Ishikawa (cell line): Measurements from ENCODE around the gene STYK1.

ENCODE experiments used
- CEBPB ChIP-seq: IDR thresholded peaks from 2 replicates; pipeline ENCODE4 v1.6.1; 2012
- CREB1 ChIP-seq: IDR thresholded peaks from 2 replicates; pipeline ENCODE4 v1.6.1; 2012; ENCODE audit warnings: low read depth
- EGR1 ChIP-seq: IDR thresholded peaks from 2 replicates; pipeline ENCODE4 v1.6.1; 2012
- EP300 ChIP-seq: IDR thresholded peaks from 2 replicates; pipeline ENCODE4 v1.6.1; 2012; ENCODE audit warnings: borderline replicate concordance
- FOXM1 ChIP-seq: IDR thresholded peaks from 2 replicates; pipeline ENCODE4 v1.6.1; 2012; ENCODE audit warnings: low read depth, borderline replicate concordance
- NFIC ChIP-seq: IDR thresholded peaks from 2 replicates; pipeline ENCODE4 v1.6.1; 2012
- RAD21 ChIP-seq: IDR thresholded peaks from 2 replicates; pipeline ENCODE4 v1.6.1; 2012; ENCODE audit warnings: low read depth
- REST ChIP-seq: IDR thresholded peaks from 2 replicates; pipeline ENCODE4 v1.6.1; 2012; ENCODE audit warnings: low read depth, mild to moderate bottlenecking
- TAF1 ChIP-seq: IDR thresholded peaks from 2 replicates; pipeline ENCODE4 v1.6.1; 2012; ENCODE audit warnings: low read depth, mild to moderate bottlenecking
- TCF12 ChIP-seq: IDR thresholded peaks from 2 replicates; pipeline ENCODE4 v1.6.1; 2012; ENCODE audit warnings: low read depth
- TEAD4 ChIP-seq: IDR thresholded peaks from 2 replicates; pipeline ENCODE4 v1.6.1; 2012
- USF1 ChIP-seq: IDR thresholded peaks from 2 replicates; pipeline ENCODE4 v1.6.1; 2012
- YY1 ChIP-seq: IDR thresholded peaks from 2 replicates; pipeline ENCODE4 v1.6.1; 2012; ENCODE audit warnings: low read depth
- ZBTB7A ChIP-seq: IDR thresholded peaks from 2 replicates; pipeline ENCODE4 v1.6.1; 2012; ENCODE audit warnings: low read depth
- TF ChIP-seq, protein P1 (sequence below): IDR thresholded peaks from 2 replicates; pipeline ENCODE4 v1.6.1; 2012

The STYK1 gene

GRCh38 chr12:10615532-10615931 lies 58.3 kb downstream of the STYK1 start:
- TF ChIP-seq TCF12 (no peak), CREB1 (no peak), ZBTB7A (no peak), EGR1 (no peak), USF1 (no peak), YY1 (no peak), RAD21 (no peak), EP300 (no peak)
- TF ChIP-seq, protein P1, sequence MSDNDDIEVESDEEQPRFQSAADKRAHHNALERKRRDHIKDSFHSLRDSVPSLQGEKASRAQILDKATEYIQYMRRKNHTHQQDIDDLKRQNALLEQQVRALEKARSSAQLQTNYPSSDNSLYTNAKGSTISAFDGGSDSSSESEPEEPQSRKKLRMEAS, result no peak

GRCh38 chr12:10614056-10614370 lies 59.8 kb downstream of the STYK1 start:
- TF ChIP-seq CREB1 (no peak), CEBPB (no peak), YY1 (no peak), EP300 (no peak), NFIC (no peak), ZBTB7A (no peak; the same call in 1 of the 2 replicates), RAD21 (no peak)
- TF ChIP-seq, protein P1, result no peak

- TF ChIP-seq USF1, result peak; percentile 57
- TF ChIP-seq, protein P1, result peak; percentile 99
- peak; percentile 41; the same call in 1 of the 2 replicates for TF ChIP-seq EP300
- TF ChIP-seq EGR1, result no peak
- TF ChIP-seq TCF12, result peak; percentile 80
- TF ChIP-seq CREB1, result peak; percentile 100
- no peak for TF ChIP-seq CEBPB
- TF ChIP-seq NFIC, result peak; percentile 44
- peak; percentile 91 for TF ChIP-seq YY1
- peak; percentile 65; the same call in 1 of the 2 replicates for TF ChIP-seq ZBTB7A
- TF ChIP-seq REST, result no peak
- TF ChIP-seq TEAD4, result no peak; the same call in 1 of the 2 replicates
- TF ChIP-seq TAF1, result peak; percentile 90
- peak; percentile 27; the same call in 1 of the 2 replicates for TF ChIP-seq FOXM1
- TF ChIP-seq RAD21, result no peak
These were observed 60.4 kb downstream of the STYK1 start, which contains the start of gene MAGOHB for GRCh38 chr12:10613349-10614055. Gene MAGOHB, minus strand, starts transcription at chr12:10613609. Its CDS starts 77 bp downstream, at chr12:10613532.

DNA sequence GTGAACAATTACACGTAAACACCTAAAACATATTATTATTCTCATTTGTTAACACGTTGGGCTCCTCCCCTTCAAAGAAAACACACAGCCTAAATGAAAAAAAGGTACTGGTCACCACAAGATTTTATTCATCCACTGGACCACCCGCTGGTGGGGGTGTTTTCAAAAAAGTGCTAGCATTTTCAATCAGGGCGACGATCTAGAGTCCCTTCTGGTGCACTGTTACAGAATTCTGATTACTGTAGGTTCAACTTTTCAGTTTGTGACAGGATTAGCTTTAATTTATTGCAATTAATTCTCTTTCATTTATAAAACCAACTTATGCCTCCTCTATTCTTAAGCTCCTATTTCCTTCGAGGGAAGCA lies 60.9 kb downstream of the STYK1 start:
- TF ChIP-seq EGR1 (no peak), REST (no peak), CEBPB (no peak), EP300 (no peak), CREB1 (no peak), USF1 (no peak), NFIC (no peak), ZBTB7A (no peak), RAD21 (no peak), TCF12 (no peak), YY1 (no peak), FOXM1 (no peak), TAF1 (no peak)
- TF ChIP-seq, protein P1, result no peak
